ENCODE results near the gene ATP6V0A4. TPM values are rescaled to one million over a fixed set of nuclear protein-coding genes. Genes with fewer than 3 reads are reported as not detected.

Gene ATP6V0A4
- total RNA-seq, 1 experiment from 2014 or later = not detected

GRCh38 chr7:138798836-138799235 lies 840 bp upstream of the ATP6V0A4 start:
- DNase-seq (ENCODE audit: low read depth, low spot score) (no peak), ATAC-seq (no peak)
- CTCF ChIA-PET = no interaction called here
- POLR2A ChIA-PET = no interaction called here
- Histone ChIP-seq H3K27me3 (ENCODE audit: insufficient read depth, low read length) (no peaks in the 10 kb centered on the region), H4K20me1 (ENCODE audit: insufficient read depth) (no peaks in the 10 kb centered on the region), H3K27ac (ENCODE audit: low read depth, low read length) (no peak overlapping the region), H3K9ac (ENCODE audit: low read length) (no peak overlapping the region), H2AFZ (ENCODE audit: low read depth, low read length, poor library complexity, severe bottlenecking) (no peak overlapping the region), H3K79me2 (ENCODE audit: insufficient read depth, low read length) (no peaks in the 10 kb centered on the region), H3K4me3 (replicated peaks in 1 of 2; ENCODE audit: low read depth in 1 of 2, low read length in 2 of 2) (no peak overlapping the region), H3K4me1 (ENCODE audit: control insufficient read depth in 1 of 2, insufficient read depth in 2 of 2, low read length in 2 of 2) (no peaks in the 10 kb centered on the region), H3K4me2 (ENCODE audit: low read length) (no peak overlapping the region), H3K9me3 (ENCODE audit: control insufficient read depth in 1 of 2, insufficient read depth in 1 of 2, low read depth in 1 of 2, low read length in 2 of 2) (no peaks in the 10 kb centered on the region), H3K36me3 (ENCODE audit: control insufficient read depth in 1 of 2, insufficient read depth in 2 of 2, low read length in 2 of 2) (no peaks in the 10 kb centered on the region), H3K9me2 (ENCODE audit: insufficient read depth) (no peaks in the 10 kb centered on the region)
- TF ChIP-seq EGR1 (IDR thresholded peaks at IDR 0.05; ENCODE audit: low read depth) = no peak
- TF ChIP-seq JUND (IDR thresholded peaks at IDR 0.05) = no peak
- TF ChIP-seq MAX (IDR thresholded peaks at IDR 0.05) = no peak
- no peak for TF ChIP-seq POLR2AphosphoS5 (IDR thresholded peaks at IDR 0.05; ENCODE audit: low read depth, low read length)
- no peak for TF ChIP-seq SRF (IDR thresholded peaks at IDR 0.05; ENCODE audit: low read depth)
- no peak for TF ChIP-seq FOSL1 (IDR thresholded peaks at IDR 0.05; ENCODE audit: low read depth)
- TF ChIP-seq ATF3 (IDR thresholded peaks at IDR 0.05) = no peak
- no peak for TF ChIP-seq EZH2phosphoT487 (IDR thresholded peaks at IDR 0.05; ENCODE audit: borderline replicate concordance)
- TF ChIP-seq RAD21 (IDR thresholded peaks at IDR 0.05; ENCODE audit: low read depth) = no peak
- TF ChIP-seq ELF1 (IDR thresholded peaks at IDR 0.05; ENCODE audit: borderline replicate concordance, low read depth) = no peak
- TF ChIP-seq REST (IDR thresholded peaks at IDR 0.05; ENCODE audit: low read depth) = no peak
- no peak for TF ChIP-seq ZFX (IDR thresholded peaks at IDR 0.05)
- TF ChIP-seq YY1 (IDR thresholded peaks at IDR 0.05; ENCODE audit: extremely low read depth, insufficient replicate concordance, low read depth, low read length) = no peak
- no peak for TF ChIP-seq POLR2A (IDR thresholded peaks at IDR 0.05; ENCODE audit: borderline replicate concordance, extremely low read depth, insufficient read depth, insufficient read length)
- BruUV-seq (replicated peaks) = no TSS peak
- intact Hi-C loops (cut with micrococcal nuclease) = loop anchor here (2.0 kb wide), 1 partner anchor 112 kb away; no protein-coding TSS in a partner anchor
- RAD21 ChIA-PET (ENCODE audit: low non-redundant PET in 1 of 2, low total read pairs in 2 of 2, uncharacterized antibody in 2 of 2, unreplicated experiment in 2 of 2) = no interaction called here
